Measurements from ENCODE around the gene HNRNPUL1. TPM values are rescaled to one million over a fixed set of nuclear protein-coding genes. Genes with fewer than 3 reads are reported as not detected.

HNRNPUL1 gene
- total and polyA plus RNA-seq, 2 donors (not counting 3 experiments of a cell fraction or from before 2014, with no cell fraction given): 83.2 to 261 TPM

- Histone ChIP-seq H4K20me1 (replicated peaks; ENCODE audit: control insufficient read depth, extremely low read depth, insufficient read depth, low read length) (no peaks in the 10 kb centered on the region), H3K4me2 (ENCODE audit: insufficient read depth, low read length) (no peak overlapping the region), H3K4me3 (replicated peaks in 1 of 3; ENCODE audit: insufficient read depth in 1 of 3, low read depth in 1 of 3, low read length in 3 of 3) (no peak overlapping the region), H2AFZ (ENCODE audit: low read depth, low read length) (no peak overlapping the region), H3K79me2 (ENCODE audit: control insufficient read depth, insufficient read depth, low read length) (peaks cover 4% of the 10 kb centered on the region), H3K27ac (ENCODE audit: insufficient read depth, low read depth, low read length) (no peak overlapping the region), H3K9ac (replicated peaks; ENCODE audit: extremely low read depth, insufficient read depth, low read length) (no peak overlapping the region), H3K4me1 (ENCODE audit: control insufficient read depth, extremely low read depth, insufficient read depth, low read length) (no peaks in the 10 kb centered on the region), H3K27me3 (ENCODE audit: control insufficient read depth in 2 of 2, insufficient read depth in 2 of 2, low read length in 2 of 2) (no peaks in the 10 kb centered on the region), H3K36me3 (ENCODE audit: control insufficient read depth in 2 of 2, extremely low read depth in 1 of 2, insufficient read depth in 2 of 2, low read length in 2 of 2) (peaks cover 19 to 37% of the 10 kb centered on the region in 2 experiments), H3K9me3 (replicated peaks; ENCODE audit: control insufficient read depth, insufficient read depth, low read length) (no peaks in the 10 kb centered on the region), H3K9me1 (replicated peaks; ENCODE audit: control insufficient read depth, extremely low read depth, insufficient read depth, low read length) (no peaks in the 10 kb centered on the region)
- DNase-seq (ENCODE audit: low read depth, low spot score): no peak
- TF ChIP-seq MAX (IDR thresholded peaks at IDR 0.05; ENCODE audit: insufficient read depth, insufficient read length): no peak
- no peak for TF ChIP-seq FOS (IDR thresholded peaks at IDR 0.05; ENCODE audit: borderline replicate concordance, insufficient read depth, low read length)
- TF ChIP-seq EZH2 (IDR thresholded peaks at IDR 0.05; ENCODE audit: borderline replicate concordance, low read depth, low read length, severe bottlenecking): no peak
- TF ChIP-seq POLR2A (IDR thresholded peaks at IDR 0.05; ENCODE audit: low read depth, low read length): no peak
- no peak for TF ChIP-seq POLR2AphosphoS5 (IDR thresholded peaks at IDR 0.05; ENCODE audit: insufficient read depth, low read depth, low read length)
- no peak for TF ChIP-seq CTCF (IDR thresholded peaks at IDR 0.05; ENCODE audit: extremely low read depth in 1 of 2, insufficient read depth in 1 of 2, low read depth in 1 of 2, low read length in 2 of 2)
- TF ChIP-seq MYC (IDR thresholded peaks at IDR 0.05; ENCODE audit: low read depth, low read length): no peak
- TF ChIP-seq GATA2 (IDR thresholded peaks at IDR 0.05; ENCODE audit: insufficient read depth, insufficient read length, low read depth, low read length): no peak
- no peak for TF ChIP-seq JUN (IDR thresholded peaks at IDR 0.05; ENCODE audit: borderline replicate concordance, insufficient read depth, insufficient read length, low read depth)
- dilution Hi-C loops (cut with MboI; ENCODE audit: extremely low pct_ligation_motif_present, low sequenced_read_pairs) (no loop called here), intact Hi-C loops (cut with micrococcal nuclease) (no loop called here)
- no TSS peak for BruUV-seq (replicated peaks)
- ChIA-PET CTCF (interaction anchor here (0.8 to 3.9 kb wide), 5 partner anchors 10 to 45 kb away, joined by 3 to 14 read pairs (median 7); partner anchors contain the start of gene HNRNPUL1), POLR2A (no interaction called here)
- FAIRE-seq: no peak
Measured at GRCh38 chr19:41248895-41249294, 15.3 kb upstream of the HNRNPUL1 start.

All from endothelial cell of umbilical vein (primary cell).